Measurements from ENCODE around the gene ELK4.

- TF ChIP-seq RAD21 (IDR thresholded peaks at IDR 0.05; ENCODE audit: low read length) (no peak), SMC3 (IDR thresholded peaks at IDR 0.05; ENCODE audit: low read depth, low read length) (no peak), POLR2A (IDR thresholded peaks at IDR 0.05; ENCODE audit: low read depth, low read length) (no peak), CEBPB (IDR thresholded peaks at IDR 0.05; ENCODE audit: low read depth, low read length) (no peak), FOS (IDR thresholded peaks at IDR 0.05; ENCODE audit: low read depth, low read length) (no peak), BHLHE40 (IDR thresholded peaks at IDR 0.05; ENCODE audit: low read depth, low read length) (no peak), MXI1 (IDR thresholded peaks at IDR 0.05; ENCODE audit: borderline replicate concordance, low read depth, low read length) (no peak)
- TF ChIP-seq, protein P1, sequence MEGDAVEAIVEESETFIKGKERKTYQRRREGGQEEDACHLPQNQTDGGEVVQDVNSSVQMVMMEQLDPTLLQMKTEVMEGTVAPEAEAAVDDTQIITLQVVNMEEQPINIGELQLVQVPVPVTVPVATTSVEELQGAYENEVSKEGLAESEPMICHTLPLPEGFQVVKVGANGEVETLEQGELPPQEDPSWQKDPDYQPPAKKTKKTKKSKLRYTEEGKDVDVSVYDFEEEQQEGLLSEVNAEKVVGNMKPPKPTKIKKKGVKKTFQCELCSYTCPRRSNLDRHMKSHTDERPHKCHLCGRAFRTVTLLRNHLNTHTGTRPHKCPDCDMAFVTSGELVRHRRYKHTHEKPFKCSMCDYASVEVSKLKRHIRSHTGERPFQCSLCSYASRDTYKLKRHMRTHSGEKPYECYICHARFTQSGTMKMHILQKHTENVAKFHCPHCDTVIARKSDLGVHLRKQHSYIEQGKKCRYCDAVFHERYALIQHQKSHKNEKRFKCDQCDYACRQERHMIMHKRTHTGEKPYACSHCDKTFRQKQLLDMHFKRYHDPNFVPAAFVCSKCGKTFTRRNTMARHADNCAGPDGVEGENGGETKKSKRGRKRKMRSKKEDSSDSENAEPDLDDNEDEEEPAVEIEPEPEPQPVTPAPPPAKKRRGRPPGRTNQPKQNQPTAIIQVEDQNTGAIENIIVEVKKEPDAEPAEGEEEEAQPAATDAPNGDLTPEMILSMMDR (conservative IDR thresholded peaks at IDR 0.05; ENCODE audit: low read depth, low read length), result no peak
- TF ChIP-seq, protein P2, sequence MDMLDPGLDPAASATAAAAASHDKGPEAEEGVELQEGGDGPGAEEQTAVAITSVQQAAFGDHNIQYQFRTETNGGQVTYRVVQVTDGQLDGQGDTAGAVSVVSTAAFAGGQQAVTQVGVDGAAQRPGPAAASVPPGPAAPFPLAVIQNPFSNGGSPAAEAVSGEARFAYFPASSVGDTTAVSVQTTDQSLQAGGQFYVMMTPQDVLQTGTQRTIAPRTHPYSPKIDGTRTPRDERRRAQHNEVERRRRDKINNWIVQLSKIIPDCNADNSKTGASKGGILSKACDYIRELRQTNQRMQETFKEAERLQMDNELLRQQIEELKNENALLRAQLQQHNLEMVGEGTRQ (IDR thresholded peaks at IDR 0.05; ENCODE audit: low read depth, low read length), result no peak
Observed at GRCh38 chr1:205680073-205680851, 48.5 kb upstream of the ELK4 start, which contains the start of gene SLC45A3.
